ENCODE results near the gene FAM53A.

FAM53A gene

DNA sequence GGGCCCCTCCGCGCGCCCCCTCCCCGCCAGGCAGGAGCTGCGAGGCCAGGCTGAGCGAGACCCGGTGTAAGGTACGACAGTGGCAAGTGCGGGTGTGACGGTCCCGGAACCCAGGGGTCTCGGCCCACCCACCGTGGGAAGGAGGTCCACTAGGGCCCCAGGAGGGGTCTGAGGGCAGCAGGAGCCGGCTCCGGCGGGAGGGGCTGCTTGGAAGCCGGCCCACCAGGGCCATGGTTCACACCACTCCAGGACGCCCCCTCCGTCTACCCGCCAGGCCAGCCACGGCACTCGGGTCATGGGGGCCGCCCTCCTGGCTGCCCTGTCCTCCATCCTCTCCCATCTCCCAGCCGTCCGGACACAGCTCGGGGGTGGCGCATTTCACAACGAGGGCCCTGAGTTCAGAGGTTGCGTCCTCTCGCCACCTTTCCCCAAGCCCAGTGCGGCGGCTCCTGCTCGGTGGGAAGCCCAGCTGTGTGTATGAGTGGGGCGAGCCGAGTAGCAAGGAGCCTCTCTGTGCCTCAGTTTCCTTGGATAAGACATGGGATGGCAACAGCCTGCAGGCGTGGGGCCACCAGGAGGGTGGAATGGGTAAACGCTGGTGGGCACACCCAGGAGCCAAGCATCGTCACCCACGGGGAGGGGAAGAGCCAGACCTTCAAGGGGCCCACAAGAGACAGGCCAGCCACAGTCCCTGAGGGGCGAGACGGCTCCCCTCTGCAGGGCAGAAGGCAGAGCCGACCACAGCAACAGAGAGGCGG is 81.3 kb downstream of the FAM53A start:
- in situ Hi-C loops (cut with HindIII; ENCODE audit: low sequenced_read_pairs), result no loop called here
- no peak for DNase-seq (ENCODE audit: low read depth, low spot score)
- TF ChIP-seq, protein P1, sequence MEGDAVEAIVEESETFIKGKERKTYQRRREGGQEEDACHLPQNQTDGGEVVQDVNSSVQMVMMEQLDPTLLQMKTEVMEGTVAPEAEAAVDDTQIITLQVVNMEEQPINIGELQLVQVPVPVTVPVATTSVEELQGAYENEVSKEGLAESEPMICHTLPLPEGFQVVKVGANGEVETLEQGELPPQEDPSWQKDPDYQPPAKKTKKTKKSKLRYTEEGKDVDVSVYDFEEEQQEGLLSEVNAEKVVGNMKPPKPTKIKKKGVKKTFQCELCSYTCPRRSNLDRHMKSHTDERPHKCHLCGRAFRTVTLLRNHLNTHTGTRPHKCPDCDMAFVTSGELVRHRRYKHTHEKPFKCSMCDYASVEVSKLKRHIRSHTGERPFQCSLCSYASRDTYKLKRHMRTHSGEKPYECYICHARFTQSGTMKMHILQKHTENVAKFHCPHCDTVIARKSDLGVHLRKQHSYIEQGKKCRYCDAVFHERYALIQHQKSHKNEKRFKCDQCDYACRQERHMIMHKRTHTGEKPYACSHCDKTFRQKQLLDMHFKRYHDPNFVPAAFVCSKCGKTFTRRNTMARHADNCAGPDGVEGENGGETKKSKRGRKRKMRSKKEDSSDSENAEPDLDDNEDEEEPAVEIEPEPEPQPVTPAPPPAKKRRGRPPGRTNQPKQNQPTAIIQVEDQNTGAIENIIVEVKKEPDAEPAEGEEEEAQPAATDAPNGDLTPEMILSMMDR (IDR thresholded peaks at IDR 0.05; ENCODE audit: low read depth, low read length), result no peak
- no peak overlapping the region for H3K4me3 ChIP-seq (ENCODE audit: low read depth, low read length)

DNA sequence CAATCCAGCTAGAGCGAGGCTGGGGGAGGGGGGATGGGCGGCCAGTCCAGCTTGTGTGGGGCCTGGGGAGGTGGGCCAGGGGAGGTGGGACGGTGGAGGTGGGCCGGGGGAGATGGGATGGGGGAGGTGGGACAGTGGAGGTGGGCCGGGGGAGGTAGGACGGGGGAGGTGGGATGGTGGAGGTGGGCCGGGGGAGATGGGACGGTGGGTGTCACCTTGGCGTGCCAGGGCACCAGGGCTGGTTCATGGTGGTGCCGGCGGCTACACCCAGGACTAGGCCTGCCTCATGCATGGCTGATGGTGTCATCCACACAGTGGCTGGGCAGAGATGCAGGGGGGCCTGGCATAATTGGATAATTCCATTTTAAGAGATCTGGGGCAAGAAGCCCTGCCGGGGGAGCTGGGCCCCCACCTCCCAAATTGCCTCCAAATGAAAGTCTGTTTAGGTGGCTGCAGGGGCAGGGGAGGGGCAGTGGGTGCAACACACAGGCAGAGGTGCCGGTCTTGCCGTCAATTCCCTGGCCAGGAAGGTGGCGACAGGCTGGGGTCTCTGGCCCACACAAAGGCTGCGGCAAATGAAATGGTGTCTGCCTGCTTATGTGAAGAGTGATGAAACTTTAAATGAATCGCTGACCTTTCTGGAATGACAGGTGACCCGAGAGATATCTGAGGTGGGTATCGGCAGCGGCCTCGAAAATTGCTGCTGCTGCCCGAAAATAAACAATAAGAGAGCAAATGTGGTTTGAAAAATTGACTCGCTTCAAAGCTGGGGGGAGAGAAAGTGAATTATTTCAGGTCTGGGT is 82.1 kb downstream of the FAM53A start:
- TF ChIP-seq, protein P1 (IDR thresholded peaks at IDR 0.05; ENCODE audit: low read depth, low read length), result no peak

DNA sequence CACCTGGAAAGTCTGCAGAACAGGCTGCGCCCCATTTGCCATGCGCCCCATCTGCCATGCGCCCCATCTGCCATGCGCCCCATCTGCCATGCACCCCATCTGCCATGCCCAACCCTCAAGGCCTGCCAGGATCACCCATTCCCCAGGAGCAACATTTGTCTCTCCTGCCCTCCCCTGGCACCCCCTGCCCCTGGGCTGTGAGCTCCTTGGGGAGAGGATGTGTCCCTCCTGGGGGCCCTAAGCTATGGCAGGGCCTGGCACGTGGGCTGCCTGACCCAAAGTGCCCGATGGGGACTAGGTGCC is 82.6 kb downstream of the FAM53A start:
- no peak overlapping the region for H3K4me3 ChIP-seq (ENCODE audit: low read depth, low read length)
- TF ChIP-seq, protein P1 (IDR thresholded peaks at IDR 0.05; ENCODE audit: low read depth, low read length), result no peak
- no peak for DNase-seq (ENCODE audit: low read depth, low spot score)
- in situ Hi-C loops (cut with HindIII; ENCODE audit: low sequenced_read_pairs), result no loop called here

More for the DNA sequence above, 82.1 kb downstream of the FAM53A start:
- DNase-seq (ENCODE audit: low read depth, low spot score), result no peak
- in situ Hi-C loops (cut with HindIII; ENCODE audit: low sequenced_read_pairs), result no loop called here
- H3K4me3 ChIP-seq (ENCODE audit: low read depth, low read length), result no peak overlapping the region

DNA sequence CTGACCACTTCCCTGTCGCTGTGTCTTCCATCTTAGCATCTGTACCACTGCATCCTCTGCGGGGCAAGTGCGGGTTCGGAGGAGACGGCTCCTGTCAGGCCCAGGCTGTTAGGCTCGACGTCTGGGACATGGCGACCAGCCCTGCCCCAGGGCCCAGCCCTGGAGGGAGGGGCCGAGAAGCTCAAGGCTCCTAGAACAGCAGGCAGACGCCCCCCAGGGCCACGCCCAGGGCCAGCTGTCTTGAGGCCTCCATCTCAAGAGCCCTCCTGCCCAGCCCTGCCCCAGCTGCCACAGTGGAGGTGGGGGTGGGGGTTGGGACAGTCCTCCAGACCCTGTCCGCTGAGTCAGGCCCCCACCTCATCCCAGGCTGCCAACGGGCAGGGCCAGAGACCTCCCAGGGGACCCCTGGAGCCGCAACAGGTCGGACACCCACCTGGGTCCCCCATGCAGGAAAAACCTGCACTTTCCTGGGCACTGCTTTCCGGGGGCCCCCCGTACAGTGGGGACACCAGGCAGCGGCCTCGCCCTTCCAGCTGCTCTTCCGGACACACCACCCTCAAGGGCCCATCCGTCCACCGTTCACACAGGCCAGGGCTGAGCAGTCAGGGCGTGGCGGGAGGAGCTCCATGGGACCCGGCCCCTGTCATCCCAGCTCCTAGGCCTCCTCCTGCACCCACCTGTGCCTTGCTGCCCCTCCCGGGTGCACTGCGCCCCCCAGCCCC is 83.1 kb downstream of the FAM53A start:
- H3K4me3 ChIP-seq (ENCODE audit: low read depth, low read length), result no peak overlapping the region
- TF ChIP-seq, protein P1 (IDR thresholded peaks at IDR 0.05; ENCODE audit: low read depth, low read length), result no peak
- no peak for DNase-seq (ENCODE audit: low read depth, low spot score)
- in situ Hi-C loops (cut with HindIII; ENCODE audit: low sequenced_read_pairs), result no loop called here

DNA sequence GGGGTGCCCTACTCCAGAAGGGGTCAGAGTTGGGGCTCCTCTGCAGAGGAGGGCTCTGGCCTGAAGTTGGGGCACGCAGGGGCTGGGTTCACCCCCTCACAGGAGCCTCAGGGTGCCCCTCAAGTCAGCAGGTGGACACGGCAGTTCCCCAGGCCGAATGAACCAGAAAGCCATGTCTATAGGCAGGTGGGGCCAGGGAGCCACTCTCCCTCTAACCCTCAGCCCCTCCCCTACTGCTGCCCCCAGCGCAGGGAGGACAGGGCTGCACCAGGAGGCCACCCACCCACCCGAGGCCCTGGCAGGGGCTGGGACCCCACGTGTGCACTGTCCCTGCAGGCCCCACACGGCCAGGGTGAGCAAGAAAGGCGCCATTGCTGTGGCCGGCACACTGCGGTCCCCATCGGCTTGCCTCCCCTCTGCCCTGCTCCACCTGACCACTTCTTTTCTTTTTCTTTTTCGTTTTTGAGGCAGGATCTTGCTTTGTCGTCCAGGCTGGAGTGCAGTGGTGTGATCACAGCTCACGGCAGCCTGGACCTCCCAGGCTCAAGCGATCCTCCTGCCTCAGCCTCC is 83.8 kb downstream of the FAM53A start:
- no peak overlapping the region for H3K4me3 ChIP-seq (ENCODE audit: low read depth, low read length)
- TF ChIP-seq, protein P1 (IDR thresholded peaks at IDR 0.05; ENCODE audit: low read depth, low read length), result no peak
- in situ Hi-C loops (cut with HindIII; ENCODE audit: low sequenced_read_pairs), result no loop called here
- DNase-seq (ENCODE audit: low read depth, low spot score), result no peak

DNA sequence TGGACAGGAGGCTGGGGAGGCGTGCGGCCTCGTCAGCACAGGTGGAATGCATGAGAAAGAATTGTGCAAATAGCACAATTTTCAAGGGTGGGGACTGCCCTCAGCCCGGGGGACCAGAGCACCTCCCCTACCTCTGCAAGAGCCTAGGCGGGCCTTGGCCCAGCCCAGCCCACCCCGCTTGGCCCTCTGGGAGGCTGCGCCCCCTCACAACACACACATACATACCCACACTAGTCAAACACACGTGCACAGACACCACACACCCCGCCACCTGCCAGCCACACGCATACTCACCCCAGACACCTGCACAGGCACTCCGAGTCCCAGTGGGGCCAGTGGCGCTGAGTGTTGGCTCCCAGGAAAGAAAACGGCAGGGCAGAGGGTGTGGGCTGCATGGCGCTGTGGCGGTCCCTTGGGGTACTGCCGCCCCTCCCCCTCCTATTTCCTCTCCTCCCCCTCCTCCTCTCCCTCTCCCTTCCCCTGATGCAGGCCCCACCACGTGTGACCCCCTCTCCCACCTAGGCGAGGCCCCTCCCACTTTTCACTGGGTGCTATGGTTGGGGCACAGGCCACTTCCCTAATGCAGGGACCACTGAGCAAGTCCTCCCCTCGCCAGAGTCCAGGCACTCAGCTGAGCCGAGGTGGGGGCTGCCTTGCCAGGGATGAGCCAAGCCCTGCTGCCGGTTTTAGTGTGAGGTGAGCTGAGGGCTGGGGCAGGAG is 84.5 kb downstream of the FAM53A start:
- TF ChIP-seq, protein P1 (IDR thresholded peaks at IDR 0.05; ENCODE audit: low read depth, low read length), result no peak
- in situ Hi-C loops (cut with HindIII; ENCODE audit: low sequenced_read_pairs), result no loop called here
- no peak overlapping the region for H3K4me3 ChIP-seq (ENCODE audit: low read depth, low read length)
- no peak for DNase-seq (ENCODE audit: low read depth, low spot score)
